IPS-20b (cell line): ENCODE results near the gene PDLIM1.
"Not testable (repeated sequence)": the region's sequence is repeated elsewhere in the genome, so short reads cannot be mapped to it uniquely, and the experiment has no call there.

Experiments
- H3K27ac ChIP-seq: one replicate; pipeline ENCODE4 v1.5.1; 2013; ENCODE audit warnings: low read length
- H3K27me3 ChIP-seq: 2 replicates; pipeline ENCODE4 v1.6.1; 2013; ENCODE audit warnings: mild to moderate bottlenecking, low read length, inconsistent platforms; ENCODE audit not compliant: insufficient read depth
- H3K36me3 ChIP-seq: 2 replicates; pipeline ENCODE4 v1.6.1; 2013; ENCODE audit warnings: low read depth, mild to moderate bottlenecking, inconsistent platforms, low read length, moderate library complexity; ENCODE audit not compliant: insufficient read depth
- H3K4me1 ChIP-seq: 2 replicates; pipeline ENCODE4 v1.6.1; 2013; ENCODE audit warnings: mild to moderate bottlenecking, control low read depth, inconsistent platforms, low read length, moderate library complexity; ENCODE audit not compliant: insufficient read depth
- H3K4me3 ChIP-seq: 2 replicates; pipeline ENCODE4 v1.5.1; 2013; ENCODE audit warnings: mild to moderate bottlenecking, low read length, inconsistent platforms
- H3K9ac ChIP-seq: 2 replicates; pipeline ENCODE4 v1.6.1; 2013; ENCODE audit warnings: low read depth, mild to moderate bottlenecking, inconsistent platforms, low read length, moderate library complexity
- H3K9me3 ChIP-seq: 2 replicates; pipeline ENCODE4 v1.6.1; 2013; ENCODE audit warnings: mild to moderate bottlenecking, low read depth, low read length, inconsistent platforms; ENCODE audit not compliant: insufficient read depth

PDLIM1 gene

DNA sequence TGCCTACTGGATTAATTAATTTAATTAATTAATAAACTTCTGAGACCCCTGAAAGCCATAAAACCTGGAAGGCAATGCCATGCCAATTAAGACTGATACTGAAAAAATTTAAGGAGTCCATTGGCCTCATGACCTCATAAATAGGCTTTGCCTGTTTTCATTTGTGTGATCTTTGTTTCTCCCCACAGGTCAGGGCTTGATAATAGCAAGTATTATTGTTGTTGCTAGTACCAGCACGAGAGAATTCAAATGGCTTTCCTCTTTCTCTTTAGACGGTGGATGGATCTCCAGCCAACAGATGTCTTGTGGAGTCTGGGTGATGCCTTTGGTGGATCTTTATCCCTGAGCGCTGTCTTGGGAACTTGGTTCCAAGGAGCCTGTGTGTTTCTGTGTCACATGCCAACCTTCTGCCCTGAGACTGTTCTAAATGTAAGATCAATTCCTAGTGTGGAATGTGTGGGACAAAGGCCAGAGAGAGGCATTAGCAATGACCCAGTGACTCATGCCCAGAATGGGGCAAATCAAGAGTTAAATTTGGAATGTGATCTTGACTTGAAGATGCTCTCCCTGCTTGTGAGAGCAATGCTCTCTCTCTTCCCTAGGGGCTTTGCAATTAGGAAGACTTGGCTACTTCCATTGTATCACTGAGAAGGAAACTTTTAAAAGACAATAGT, 79.1 kb downstream of the PDLIM1 start:
- Histone ChIP-seq H3K9me3 (no peaks in the 10 kb centered on the region), H3K4me3 (no peak overlapping the region), H3K4me1 (peaks cover 3% of the 10 kb centered on the region; the same call in 1 of the 2 replicates), H3K27ac (no peak overlapping the region), H3K36me3 (no peaks in the 10 kb centered on the region), H3K27me3 (no peaks in the 10 kb centered on the region), H3K9ac (no peak overlapping the region)

- Histone ChIP-seq H3K9ac (no peak overlapping the region; the same call in 1 of the 2 replicates), H3K27ac (peak overlapping the region; percentile 25), H3K4me3 (no peak overlapping the region), H3K27me3 (no peaks in the 10 kb centered on the region), H3K4me1 (peaks cover 3% of the 10 kb centered on the region; the same call in 1 of the 2 replicates), H3K36me3 (no peaks in the 10 kb centered on the region), H3K9me3 (no peaks in the 10 kb centered on the region)
Observed at GRCh38 chr10:95209509-95210127, 81.2 kb downstream of the PDLIM1 start.

DNA sequence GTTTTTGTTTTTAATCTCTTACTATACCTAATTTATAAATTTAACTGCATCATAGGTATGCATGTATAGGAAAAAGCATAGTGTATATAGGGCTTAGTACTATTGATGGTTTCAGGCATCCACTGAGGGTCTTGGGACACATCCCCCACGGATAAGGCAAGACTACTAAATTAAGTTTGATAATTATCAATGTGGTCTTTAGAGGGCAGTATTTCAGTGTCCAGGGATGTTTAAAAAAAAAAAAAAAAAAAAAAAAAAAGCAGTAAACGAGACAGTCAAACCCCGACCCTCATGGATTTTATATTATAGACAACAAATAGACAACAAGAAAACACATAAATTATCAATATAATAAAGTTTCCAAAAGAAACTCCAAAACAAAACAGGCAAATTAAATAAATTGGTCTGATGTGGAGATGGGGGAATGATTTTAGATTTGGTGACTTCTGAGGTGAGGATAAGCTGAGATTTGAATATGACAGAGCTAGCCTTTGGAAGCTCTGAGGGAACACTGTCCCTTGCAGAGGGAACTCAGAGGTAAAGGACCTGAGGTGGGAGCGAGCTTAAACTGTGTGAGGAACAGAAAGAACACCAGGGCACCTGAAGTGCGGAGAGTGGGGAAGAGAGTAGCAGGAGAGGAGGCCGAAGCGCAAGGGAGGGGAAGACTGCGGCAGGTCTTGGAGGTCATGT, 82.0 kb downstream of the PDLIM1 start:
- Histone ChIP-seq H3K36me3 (no peaks in the 10 kb centered on the region), H3K27ac (peak overlapping the region; percentile 25), H3K9me3 (no peaks in the 10 kb centered on the region), H3K4me1 (peaks cover 3% of the 10 kb centered on the region; the same call in 1 of the 2 replicates), H3K9ac (peak overlapping the region; percentile 19; the same call in 1 of the 2 replicates), H3K27me3 (no peaks in the 10 kb centered on the region), H3K4me3 (no peak overlapping the region)

- H3K4me3 ChIP-seq, H3K27me3 ChIP-seq, H3K4me1 ChIP-seq, H3K36me3 ChIP-seq, H3K9ac ChIP-seq, H3K27ac ChIP-seq, H3K9me3 ChIP-seq: not testable (repeated sequence)
Observed at GRCh38 chr10:95202865-95203264, 87.9 kb downstream of the PDLIM1 start.

DNA sequence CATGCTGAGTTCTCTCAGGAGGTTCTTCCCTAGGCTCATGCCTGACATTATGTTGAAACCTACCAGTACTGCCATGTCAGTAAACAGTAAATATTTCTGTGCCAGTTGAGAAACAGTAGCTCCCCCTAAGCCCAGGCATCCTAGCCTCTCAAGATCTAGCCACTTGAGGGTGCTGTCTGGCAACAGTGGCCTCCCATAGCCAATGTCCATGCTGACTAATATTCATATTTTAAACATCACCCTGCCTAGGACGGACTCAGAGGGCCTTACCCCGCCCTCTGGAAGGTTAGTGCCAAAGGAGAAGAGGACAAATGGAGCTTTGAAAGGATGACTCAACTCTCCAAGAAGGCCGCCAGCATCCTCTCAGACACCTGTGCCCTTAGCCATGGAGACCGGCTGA, 89.1 kb downstream of the PDLIM1 start:
- H3K4me3 ChIP-seq = no peak overlapping the region
- H3K4me1 ChIP-seq = 0 out of 2 replicates have a peak, but pooled peaks cover 2% of the 10 kb centered on the region
- no peak overlapping the region for H3K9ac ChIP-seq
- no peaks in the 10 kb centered on the region for H3K36me3 ChIP-seq
- H3K27me3 ChIP-seq = no peaks in the 10 kb centered on the region
- no peaks in the 10 kb centered on the region for H3K9me3 ChIP-seq
- no peak overlapping the region for H3K27ac ChIP-seq

DNA sequence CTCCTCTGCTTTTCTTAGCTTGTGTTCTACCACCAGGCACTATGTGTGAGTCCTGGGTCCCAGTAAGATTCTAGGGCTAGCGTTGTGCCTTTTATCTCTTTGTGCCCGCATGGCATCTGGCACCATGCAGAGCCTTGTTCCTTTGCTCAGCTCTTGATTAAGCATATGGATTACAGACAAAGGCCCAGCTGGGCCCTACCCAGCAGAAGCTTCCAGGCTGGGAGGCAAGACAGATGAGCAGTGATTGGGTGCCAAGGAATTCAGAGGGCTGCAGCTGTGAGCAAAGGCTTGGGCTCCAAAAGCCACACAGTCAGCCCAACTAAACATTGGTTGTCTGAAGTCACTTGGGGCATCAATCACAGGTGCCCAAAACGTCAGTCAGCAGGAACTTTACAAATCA, 94.8 kb downstream of the PDLIM1 start:
- peaks cover 17% of the 10 kb centered on the region; the same call in 1 of the 2 replicates for H3K4me1 ChIP-seq
- no peaks in the 10 kb centered on the region for H3K9me3 ChIP-seq
- H3K27me3 ChIP-seq = no peaks in the 10 kb centered on the region

GRCh38 chr10:95193944-95194343, 96.9 kb downstream of the PDLIM1 start, which contains the start of gene ACSM6:
TSS of gene ACSM6 (plus strand) at chr10:95194238. CDS start at chr10:95194486, 248 bp downstream.
- Histone ChIP-seq H3K9me3 (no peaks in the 10 kb centered on the region), H3K27me3 (no peaks in the 10 kb centered on the region), H3K36me3 (no peaks in the 10 kb centered on the region), H3K4me1 (peaks cover 17% of the 10 kb centered on the region; the same call in 1 of the 2 replicates), H3K27ac (no peak within 1 kb of the TSS), H3K9ac (no peak within 1 kb of the TSS), H3K4me3 (no peak within 1 kb of the TSS)

More for the DNA sequence above, 94.8 kb downstream of the PDLIM1 start:
- Histone ChIP-seq H3K27ac (no peak overlapping the region), H3K4me3 (no peak overlapping the region), H3K36me3 (no peaks in the 10 kb centered on the region), H3K9ac (no peak overlapping the region)

GRCh38 chr10:95188593-95188992, 102.2 kb downstream of the PDLIM1 start:
- H3K27me3 ChIP-seq = no peaks in the 10 kb centered on the region
- no peak overlapping the region for H3K4me3 ChIP-seq
- no peak overlapping the region for H3K27ac ChIP-seq
- H3K4me1 ChIP-seq = no peaks in the 10 kb centered on the region
- H3K36me3 ChIP-seq = no peaks in the 10 kb centered on the region
- H3K9me3 ChIP-seq = no peaks in the 10 kb centered on the region
- no peak overlapping the region for H3K9ac ChIP-seq

DNA sequence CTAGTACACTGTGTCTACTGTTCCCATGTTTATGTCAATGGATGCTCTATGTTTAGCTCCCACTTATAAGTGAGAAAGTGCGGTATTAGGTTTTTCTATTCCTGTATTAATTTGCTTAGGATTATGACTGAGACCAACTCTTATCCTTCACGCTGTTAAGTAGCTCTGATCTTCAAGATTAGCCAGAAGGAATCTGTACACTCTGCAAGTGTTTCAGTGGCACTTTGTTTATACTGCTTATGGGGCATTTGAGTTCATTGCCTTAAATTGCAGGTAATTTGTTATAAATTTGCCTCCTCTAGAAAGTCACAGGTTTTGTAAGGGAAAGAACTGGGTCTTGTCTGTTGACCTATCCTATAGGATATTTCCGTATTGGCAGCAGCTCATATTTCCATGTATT, 103.2 kb downstream of the PDLIM1 start:
- H3K9me3 ChIP-seq = no peaks in the 10 kb centered on the region
- H3K4me1 ChIP-seq = no peaks in the 10 kb centered on the region
- H3K27ac ChIP-seq = no peak overlapping the region
- H3K36me3 ChIP-seq = no peaks in the 10 kb centered on the region
- H3K9ac ChIP-seq = no peak overlapping the region
- no peaks in the 10 kb centered on the region for H3K27me3 ChIP-seq
- H3K4me3 ChIP-seq = no peak overlapping the region
